Brain microvascular endothelial cell (primary cell): Measurements from ENCODE around the gene TFPT.

Source experiments
- DNase-seq: peaks from one replicate; pipeline ENCODE4 v3.0.0-alpha.2; 2020
- H3K27ac ChIP-seq: fragments of 250-450 bp; sonication (Bioruptor Pico); 2 replicates; pipeline ENCODE4 v1.5.1; 2020; ENCODE audit warnings: mild to moderate bottlenecking, moderate library complexity
- H3K27me3 ChIP-seq: fragments of 250-450 bp; sonication (Bioruptor Pico); replicated peaks from 2 replicates; pipeline ENCODE4 v1.5.1; 2020; ENCODE audit warnings: mild to moderate bottlenecking
- H3K36me3 ChIP-seq: fragments of 250-450 bp; sonication (Bioruptor Pico); replicated peaks from 2 replicates; pipeline ENCODE4 v1.5.1; 2020; ENCODE audit warnings: mild to moderate bottlenecking
- H3K4me3 ChIP-seq: 2 replicates; pipeline ENCODE4 v1.5.1; 2011; ENCODE audit warnings: low read depth, mild to moderate bottlenecking, control low read depth, low read length, moderate library complexity
- in situ Hi-C: cut with HindIII; loops from 2 replicates; pipeline ENCODE4 v1.10.0; 2017; ENCODE audit warnings: low sequenced_read_pairs, low pct_ligation_motif_present
- TF ChIP-seq, protein P1 (sequence below): IDR thresholded peaks from 2 replicates; pipeline ENCODE4 v1.5.1; 2011; ENCODE audit warnings: low read depth, mild to moderate bottlenecking, moderate library complexity, low read length, control low read depth, inconsistent platforms; ENCODE audit errors: missing control alignments

TFPT gene

DNA sequence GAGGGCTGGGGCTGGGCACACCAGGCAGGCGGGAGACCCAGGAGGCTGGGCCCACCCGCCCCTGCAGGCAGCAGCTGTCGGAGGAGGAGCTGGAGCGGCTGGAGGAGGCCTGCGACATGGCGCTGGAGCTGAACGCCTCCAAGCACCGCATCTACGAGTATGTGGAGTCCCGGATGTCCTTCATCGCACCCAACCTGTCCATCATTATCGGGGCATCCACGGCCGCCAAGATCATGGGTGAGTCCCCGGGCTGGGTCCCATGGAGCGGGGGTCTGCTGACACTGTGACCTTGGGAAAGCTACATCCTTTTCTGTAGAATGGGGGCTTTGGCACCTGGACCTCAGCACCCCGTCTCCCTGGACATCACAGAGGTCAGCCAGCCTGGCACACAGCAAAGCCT lies 8.2 kb upstream of the TFPT start:
- no peak overlapping the region for H3K27ac ChIP-seq
- no peak overlapping the region for H3K4me3 ChIP-seq
- no peaks in the 10 kb centered on the region for H3K27me3 ChIP-seq
- H3K36me3 ChIP-seq, result peaks cover 63% of the 10 kb centered on the region
- DNase-seq, result no peak
- in situ Hi-C loops, result no loop called here
- TF ChIP-seq, protein P1, sequence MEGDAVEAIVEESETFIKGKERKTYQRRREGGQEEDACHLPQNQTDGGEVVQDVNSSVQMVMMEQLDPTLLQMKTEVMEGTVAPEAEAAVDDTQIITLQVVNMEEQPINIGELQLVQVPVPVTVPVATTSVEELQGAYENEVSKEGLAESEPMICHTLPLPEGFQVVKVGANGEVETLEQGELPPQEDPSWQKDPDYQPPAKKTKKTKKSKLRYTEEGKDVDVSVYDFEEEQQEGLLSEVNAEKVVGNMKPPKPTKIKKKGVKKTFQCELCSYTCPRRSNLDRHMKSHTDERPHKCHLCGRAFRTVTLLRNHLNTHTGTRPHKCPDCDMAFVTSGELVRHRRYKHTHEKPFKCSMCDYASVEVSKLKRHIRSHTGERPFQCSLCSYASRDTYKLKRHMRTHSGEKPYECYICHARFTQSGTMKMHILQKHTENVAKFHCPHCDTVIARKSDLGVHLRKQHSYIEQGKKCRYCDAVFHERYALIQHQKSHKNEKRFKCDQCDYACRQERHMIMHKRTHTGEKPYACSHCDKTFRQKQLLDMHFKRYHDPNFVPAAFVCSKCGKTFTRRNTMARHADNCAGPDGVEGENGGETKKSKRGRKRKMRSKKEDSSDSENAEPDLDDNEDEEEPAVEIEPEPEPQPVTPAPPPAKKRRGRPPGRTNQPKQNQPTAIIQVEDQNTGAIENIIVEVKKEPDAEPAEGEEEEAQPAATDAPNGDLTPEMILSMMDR, result no peak

DNA sequence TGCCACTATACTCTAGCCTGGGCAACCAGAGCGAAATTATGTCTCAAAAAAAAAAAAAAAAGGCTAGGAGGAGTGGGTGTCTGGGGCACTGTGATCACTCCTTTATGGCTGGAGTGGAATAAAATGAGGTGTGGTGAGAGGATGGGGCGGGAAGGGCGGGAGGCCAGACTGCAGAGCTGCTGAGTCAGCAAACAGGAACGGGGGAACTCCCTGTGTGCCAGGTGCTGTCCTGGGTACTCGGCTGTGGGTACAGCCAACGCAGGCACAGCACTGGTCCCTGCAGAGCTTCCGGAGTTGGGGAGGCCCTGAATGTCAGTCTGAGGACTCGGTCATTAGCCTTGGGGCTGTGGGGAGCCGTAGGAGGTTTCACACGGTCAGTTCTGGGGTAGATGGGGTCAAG lies 5.8 kb upstream of the TFPT start:
- no peak overlapping the region for H3K27ac ChIP-seq
- TF ChIP-seq, protein P1, result no peak
- in situ Hi-C loops, result no loop called here
- H3K4me3 ChIP-seq, result no peak overlapping the region
- H3K36me3 ChIP-seq, result peaks cover 56% of the 10 kb centered on the region
- DNase-seq, result no peak
- no peaks in the 10 kb centered on the region for H3K27me3 ChIP-seq

DNA sequence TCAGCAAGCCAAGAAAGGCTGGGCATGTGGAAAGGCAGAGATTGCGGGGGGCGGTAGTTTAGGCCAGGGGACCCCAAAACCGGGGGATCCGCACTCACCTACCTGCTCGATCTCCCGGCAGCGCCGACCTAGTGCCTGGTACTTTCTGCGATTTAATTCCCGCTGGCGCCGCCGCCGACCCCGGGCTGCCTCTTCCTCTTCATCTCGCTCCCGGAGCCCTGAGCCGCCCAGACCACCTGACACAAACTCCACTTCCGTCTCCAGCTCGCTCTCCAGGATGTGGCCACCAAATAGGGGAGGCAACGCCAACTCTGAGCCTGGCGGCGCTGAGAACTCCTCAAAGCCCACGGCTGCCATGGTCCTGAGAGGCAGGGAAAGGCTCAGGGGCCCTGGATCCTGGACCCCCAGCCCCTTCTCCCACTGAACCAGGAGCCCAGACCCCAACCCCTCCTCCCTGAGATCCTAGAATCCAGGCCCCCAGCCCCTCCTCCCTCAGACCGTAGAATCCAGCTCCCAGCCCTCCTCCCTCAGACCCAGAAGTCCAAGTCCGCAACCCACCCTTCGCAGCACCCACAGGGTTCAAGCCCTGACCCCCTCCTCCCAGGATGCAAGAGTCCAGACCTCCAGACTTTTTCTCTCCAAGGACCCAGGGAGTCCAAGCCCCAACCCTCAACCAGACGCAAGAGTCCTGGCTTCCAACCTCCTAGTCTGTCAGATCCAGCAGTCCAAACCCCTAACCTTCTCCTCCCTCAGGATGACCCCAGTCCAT lies 933 bp downstream of the TFPT start:
- TF ChIP-seq, protein P1, result no peak
- H3K4me3 ChIP-seq, result peak overlapping the region; percentile 90
- H3K27me3 ChIP-seq, result no peaks in the 10 kb centered on the region
- DNase-seq, result peak; percentile 36
- H3K27ac ChIP-seq, result peak overlapping the region; percentile 91
- in situ Hi-C loops, result no loop called here
- peaks cover 28% of the 10 kb centered on the region for H3K36me3 ChIP-seq

DNA sequence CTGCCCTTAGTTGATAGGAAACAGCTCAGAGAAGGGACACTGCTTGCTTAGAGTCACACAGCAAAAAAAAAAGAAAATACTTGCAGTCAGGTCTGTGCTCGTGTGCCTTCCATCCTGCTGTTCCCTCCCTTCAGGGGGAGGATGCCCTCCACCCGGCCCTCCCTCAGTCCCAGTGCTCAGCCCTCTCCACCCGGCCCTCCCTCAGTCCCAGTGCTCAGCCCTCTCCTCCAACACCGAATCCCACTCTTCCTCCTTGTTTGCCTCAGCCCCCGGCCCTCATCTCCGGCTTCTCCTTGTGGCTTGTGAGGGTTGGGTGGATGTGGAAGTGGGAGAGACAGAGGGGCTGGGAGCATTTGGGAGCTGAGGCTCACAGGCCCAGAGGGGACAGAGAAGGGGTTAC lies 5.8 kb downstream of the TFPT start:
- in situ Hi-C loops, result no loop called here
- no peak for DNase-seq
- TF ChIP-seq, protein P1, result no peak
- H3K27ac ChIP-seq, result no peak overlapping the region
- H3K4me3 ChIP-seq, result no peak overlapping the region
- no peaks in the 10 kb centered on the region for H3K27me3 ChIP-seq
- peaks cover 62% of the 10 kb centered on the region for H3K36me3 ChIP-seq

DNA sequence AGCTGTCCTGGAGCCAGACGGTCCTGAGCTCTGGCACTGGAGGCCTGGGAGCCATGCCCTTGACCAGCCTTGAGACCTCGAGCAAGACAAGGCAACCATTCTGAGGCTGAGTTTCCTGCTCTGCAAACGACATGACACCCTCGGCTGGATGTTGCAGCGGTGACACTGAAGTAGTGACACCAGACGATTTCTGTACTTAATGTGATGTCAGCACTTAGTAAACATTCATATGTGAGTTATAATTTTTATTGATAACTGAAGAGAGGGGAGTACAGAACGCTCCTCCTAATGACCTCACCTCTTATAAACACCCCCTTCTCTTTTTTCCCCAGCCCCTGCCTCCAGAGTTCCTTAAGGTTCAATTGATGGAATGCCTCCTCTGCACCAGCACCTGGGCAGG lies 7.0 kb downstream of the TFPT start:
- in situ Hi-C loops, result no loop called here

More for the DNA sequence above, 7.0 kb downstream of the TFPT start:
- TF ChIP-seq, protein P1, result no peak
- peaks cover 57% of the 10 kb centered on the region for H3K36me3 ChIP-seq
- no peaks in the 10 kb centered on the region for H3K27me3 ChIP-seq
- no peak for DNase-seq
- H3K27ac ChIP-seq, result no peak overlapping the region
- H3K4me3 ChIP-seq, result no peak overlapping the region
